NCI-H2227 (cell line): Measurements from ENCODE around the gene VPS29.
A peak's percentile ranks its signal among the peaks of the same experiment; 100 is the strongest.
"Not testable (repeated sequence)": the region's sequence is repeated elsewhere in the genome, so short reads cannot be mapped to it uniquely, and the experiment has no call there.

ENCODE experiments used
- DNase-seq: peaks from one replicate; lab custom pipeline; 2025; ENCODE audit not compliant: unreplicated experiment; lab: John Stamatoyannopoulos, UW

VPS29 gene

GRCh38 chr12:110501752-110502738 lies at the start of gene VPS29, which contains the start of gene RAD9B:
VPS29 (minus strand) TSS chr12:110502111; CDS start chr12:110502051, 60 bp downstream.
RAD9B (plus strand) TSS chr12:110502331; CDS start chr12:110502338, 7 bp downstream.
- peak; percentile 99 for DNase-seq

DNA sequence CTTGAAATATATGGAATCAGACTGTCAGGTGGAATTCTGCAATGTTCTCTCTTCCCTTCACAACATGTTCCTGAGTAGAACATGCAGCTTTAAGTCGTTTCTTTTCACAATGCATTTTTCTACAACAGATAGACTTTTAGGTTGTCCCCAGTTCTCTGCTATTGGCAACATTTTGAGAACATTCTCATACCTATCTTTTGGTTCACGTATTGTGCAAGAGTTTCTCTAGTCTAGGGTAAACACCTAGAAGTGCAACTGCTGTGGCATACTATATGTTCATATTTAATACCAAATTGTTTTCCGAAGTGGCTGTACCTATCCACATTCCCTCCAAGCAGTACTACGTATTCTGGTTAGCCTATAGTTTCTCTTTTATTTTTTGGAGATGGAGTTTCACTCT lies 49.1 kb upstream of the VPS29 start:
- DNase-seq, result no peak

DNA sequence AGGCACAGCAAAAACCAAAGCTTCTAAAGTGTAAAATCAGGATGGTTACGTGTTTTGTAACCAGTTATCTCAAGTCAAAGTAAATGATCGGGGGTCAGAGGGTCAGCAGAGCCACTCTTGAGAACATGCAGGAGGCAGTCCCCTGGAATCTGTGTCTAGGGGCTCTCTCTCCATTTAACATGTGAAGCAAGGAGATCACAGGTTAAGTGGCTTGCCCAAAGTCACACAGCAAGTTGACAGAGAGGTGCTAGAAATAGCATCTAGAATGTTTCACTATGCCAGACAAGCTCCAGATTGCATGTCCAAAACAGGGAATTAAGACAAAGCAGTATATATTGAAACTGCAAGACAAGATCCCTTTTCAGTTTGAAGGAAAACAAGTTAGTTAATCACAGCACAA lies 47.8 kb upstream of the VPS29 start:
- no peak for DNase-seq

- DNase-seq, result no peak
Measured at GRCh38 chr12:110548678-110549077, 46.8 kb upstream of the VPS29 start.

DNA sequence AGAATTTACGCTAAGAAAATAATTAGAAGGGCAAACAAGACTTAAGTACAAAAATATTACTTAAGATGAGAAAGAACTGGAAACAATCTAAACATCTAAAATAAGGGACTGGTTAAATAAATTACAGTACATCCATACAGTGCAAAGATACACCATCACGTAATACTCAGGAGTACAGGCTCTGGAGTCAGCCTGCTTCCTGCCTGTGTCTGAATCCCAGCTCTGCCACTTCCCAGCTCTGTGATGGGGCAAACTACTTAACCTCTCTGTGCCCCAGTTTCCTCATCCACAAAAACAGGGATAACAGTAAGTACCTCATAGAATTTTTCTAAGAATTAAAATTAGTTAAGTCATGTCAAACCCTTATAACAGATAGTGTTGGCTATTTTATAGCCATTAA lies 45.2 kb upstream of the VPS29 start:
- DNase-seq, result no peak

GRCh38 chr12:110546339-110546738 lies 44.4 kb upstream of the VPS29 start:
- no peak for DNase-seq

- DNase-seq, result no peak
Measured at GRCh38 chr12:110545812-110546211, 43.9 kb upstream of the VPS29 start.

DNA sequence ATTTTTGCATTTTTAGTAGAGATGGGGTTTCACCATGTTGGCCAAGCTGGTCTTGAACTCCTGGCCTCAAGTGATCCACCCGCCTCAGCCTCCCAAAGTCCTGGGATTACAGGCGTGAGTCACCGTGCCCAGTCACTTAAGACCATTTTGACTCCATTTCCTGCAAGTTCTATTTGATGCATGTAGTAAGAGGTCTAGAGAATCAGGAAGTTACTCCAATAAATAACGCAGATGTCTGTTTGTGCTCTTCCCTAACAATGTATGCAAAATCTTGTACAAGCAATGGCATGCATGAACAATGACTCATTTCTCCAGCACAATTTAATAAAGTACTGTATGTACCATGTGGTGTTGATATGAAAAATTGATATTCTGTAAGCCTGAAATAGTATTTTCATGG lies 43.3 kb upstream of the VPS29 start:
- not testable (repeated sequence) for DNase-seq

GRCh38 chr12:110543965-110544364 lies 42.1 kb upstream of the VPS29 start:
- no peak for DNase-seq

DNA sequence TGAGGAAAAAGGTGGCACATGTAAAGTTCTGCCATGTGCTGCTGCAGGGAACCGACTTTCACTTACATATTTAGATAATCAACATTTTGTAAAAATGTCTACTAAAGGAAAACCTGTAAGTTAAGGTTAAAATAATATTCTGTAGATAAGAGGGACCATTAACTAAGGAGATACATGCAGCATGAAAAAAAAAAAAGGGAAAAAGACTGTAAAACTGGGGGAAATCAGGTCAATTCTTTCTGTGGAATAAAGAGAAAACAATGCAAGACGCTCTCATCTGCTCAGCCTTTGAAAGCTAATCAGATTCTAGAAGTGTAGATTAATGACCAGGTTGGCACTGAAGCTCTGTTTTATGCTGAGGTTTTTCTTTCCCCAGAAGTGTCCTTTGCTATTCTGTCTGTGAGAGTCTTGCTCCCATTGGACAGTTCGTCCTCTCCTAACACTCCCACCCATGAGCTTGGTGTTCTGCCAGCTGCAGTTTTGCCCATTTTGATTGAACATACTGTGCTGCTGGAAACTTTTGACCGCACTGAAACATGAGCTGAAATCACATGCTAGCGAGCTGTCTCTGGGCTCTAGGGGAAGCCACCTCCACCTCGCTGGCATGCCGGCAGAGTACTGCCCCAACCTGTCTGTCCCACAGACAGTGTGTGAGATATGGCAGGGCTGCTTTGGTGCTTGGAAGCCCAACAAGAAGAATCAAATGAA lies 41.5 kb upstream of the VPS29 start:
- peak; percentile 13 for DNase-seq

- DNase-seq, result no peak
Measured at GRCh38 chr12:110540048-110540447, 38.1 kb upstream of the VPS29 start.

- no peak for DNase-seq
Measured at GRCh38 chr12:110538869-110539622, 37.1 kb upstream of the VPS29 start.

GRCh38 chr12:110537605-110538409 lies 35.9 kb upstream of the VPS29 start:
- no peak for DNase-seq

DNA sequence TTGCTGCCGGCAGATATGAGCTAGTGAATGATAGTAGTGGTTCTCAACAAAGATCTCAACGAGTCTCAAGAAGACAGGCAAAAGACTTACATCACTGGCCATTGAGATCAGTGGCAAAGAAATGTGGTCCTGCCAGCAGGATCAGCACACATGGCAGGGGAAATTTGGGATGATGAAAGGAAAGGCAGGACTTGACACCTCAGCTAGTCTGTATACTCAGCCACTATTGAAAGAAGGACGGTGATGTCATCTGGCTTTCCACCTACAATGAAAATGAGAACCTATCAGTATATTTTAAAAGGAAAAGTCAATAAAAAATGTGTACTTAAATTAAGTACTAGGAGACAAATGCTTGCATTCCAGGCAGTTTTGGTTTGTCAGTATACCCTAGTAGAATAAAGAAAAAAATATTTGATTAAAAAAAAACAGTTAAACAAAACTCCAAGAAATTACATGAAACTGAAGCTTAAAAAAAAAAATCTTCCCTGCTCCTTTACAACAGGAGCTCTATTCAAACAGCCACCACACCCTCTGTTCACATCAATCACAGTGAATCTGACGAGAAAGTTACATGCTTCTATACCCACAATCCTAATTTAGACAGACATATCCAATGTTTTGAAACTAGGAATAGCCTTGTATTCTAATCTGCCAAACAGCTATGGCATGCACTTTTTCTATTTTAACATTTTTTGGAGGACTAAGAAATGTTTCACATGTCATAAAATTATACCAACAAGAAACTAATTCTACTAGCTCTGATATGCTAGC lies 35.1 kb upstream of the VPS29 start:
- DNase-seq, result no peak

GRCh38 chr12:110534811-110535210 lies 32.9 kb upstream of the VPS29 start:
- DNase-seq, result no peak

DNA sequence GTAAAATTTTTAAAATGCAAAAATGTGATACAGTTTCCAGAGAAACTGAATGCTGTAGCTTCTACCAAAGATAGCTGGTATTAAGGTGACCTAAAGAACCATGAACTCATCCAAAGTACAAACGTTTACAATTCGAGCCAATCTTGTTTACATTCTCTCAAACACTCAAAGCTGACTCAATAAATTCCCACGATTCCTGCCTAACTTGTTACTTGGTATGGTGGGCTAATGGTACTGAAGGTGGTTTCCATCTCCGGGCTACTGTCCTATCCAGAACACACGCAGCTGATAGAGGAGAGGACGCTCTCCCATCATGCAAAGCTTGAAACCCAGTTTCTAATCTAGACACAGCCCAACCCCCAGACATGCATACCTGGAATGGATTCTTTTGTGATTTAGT lies 31.7 kb upstream of the VPS29 start:
- no peak for DNase-seq

GRCh38 chr12:110532644-110533043 lies 30.7 kb upstream of the VPS29 start:
- DNase-seq, result no peak

GRCh38 chr12:110531741-110532333 lies 29.9 kb upstream of the VPS29 start:
- no peak for DNase-seq

- no peak for DNase-seq
Measured at GRCh38 chr12:110530511-110530910, 28.6 kb upstream of the VPS29 start.
